ENCODE results near the gene ZIC5. TPM values are rescaled to one million over a fixed set of nuclear protein-coding genes. Genes with fewer than 3 reads are reported as not detected.

The ZIC5 gene
- total and polyA plus RNA-seq, 4 donors, result not detected

DNA sequence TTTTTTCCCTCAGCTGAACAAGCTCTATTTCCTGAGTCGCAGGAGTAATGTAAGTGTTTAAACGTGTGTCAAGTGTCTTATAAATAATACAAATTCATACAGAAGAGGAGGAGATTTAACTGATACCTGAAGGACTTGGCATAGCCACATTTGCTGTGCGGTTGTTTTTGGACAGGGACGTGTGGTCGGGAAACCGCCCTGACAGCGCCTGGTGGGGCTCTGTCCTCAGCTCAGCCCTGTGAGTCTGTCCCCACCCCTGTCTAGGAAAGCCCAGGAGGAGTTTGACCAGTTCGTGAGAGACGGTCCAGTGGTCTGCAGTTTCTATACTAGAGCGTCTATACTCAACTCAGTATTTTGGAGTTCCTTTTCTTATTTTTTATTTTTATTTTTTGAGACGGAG lies 26.7 kb upstream of the ZIC5 start:
- Histone ChIP-seq H3K36me3 (ENCODE audit: control insufficient read depth in 4 of 4, insufficient read depth in 4 of 4, low read length in 4 of 4) (no peaks in the 10 kb centered on the region), H3K27me3 (ENCODE audit: control insufficient read depth in 3 of 3, insufficient read depth in 3 of 3, low read length in 2 of 3) (peaks cover 4 to 78% (median 63%) of the 10 kb centered on the region in 3 donors), H3K4me3 (no peak overlapping the region), H3K9me3 (ENCODE audit: control insufficient read depth in 4 of 4, insufficient read depth in 3 of 4, low read length in 3 of 4) (peaks cover 0 to 10% (median 1%) of the 10 kb centered on the region in 4 donors), H3K9ac (ENCODE audit: insufficient read depth in 1 of 2, low read length in 2 of 2) (no peak overlapping the region), H3K4me1 (ENCODE audit: control insufficient read depth in 5 of 5, insufficient read depth in 5 of 5, low read length in 5 of 5) (peaks cover 0 to 4% (median 0%) of the 10 kb centered on the region in 5 donors), H3K27ac (ENCODE audit: low read depth in 1 of 2, low read length in 1 of 2) (no peak overlapping the region)
- WGBS, 2 donors, result 78 to 83% methylated on average over 11 of the region's 11 CpGs
- DNase-seq, result no peak
- no peak for ATAC-seq (ENCODE audit: insufficient read depth, low FRiP score)
- TF ChIP-seq, protein P1, sequence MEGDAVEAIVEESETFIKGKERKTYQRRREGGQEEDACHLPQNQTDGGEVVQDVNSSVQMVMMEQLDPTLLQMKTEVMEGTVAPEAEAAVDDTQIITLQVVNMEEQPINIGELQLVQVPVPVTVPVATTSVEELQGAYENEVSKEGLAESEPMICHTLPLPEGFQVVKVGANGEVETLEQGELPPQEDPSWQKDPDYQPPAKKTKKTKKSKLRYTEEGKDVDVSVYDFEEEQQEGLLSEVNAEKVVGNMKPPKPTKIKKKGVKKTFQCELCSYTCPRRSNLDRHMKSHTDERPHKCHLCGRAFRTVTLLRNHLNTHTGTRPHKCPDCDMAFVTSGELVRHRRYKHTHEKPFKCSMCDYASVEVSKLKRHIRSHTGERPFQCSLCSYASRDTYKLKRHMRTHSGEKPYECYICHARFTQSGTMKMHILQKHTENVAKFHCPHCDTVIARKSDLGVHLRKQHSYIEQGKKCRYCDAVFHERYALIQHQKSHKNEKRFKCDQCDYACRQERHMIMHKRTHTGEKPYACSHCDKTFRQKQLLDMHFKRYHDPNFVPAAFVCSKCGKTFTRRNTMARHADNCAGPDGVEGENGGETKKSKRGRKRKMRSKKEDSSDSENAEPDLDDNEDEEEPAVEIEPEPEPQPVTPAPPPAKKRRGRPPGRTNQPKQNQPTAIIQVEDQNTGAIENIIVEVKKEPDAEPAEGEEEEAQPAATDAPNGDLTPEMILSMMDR (IDR thresholded peaks at IDR 0.05; ENCODE audit: control extremely low read depth, extremely low read depth), result no peak

DNA sequence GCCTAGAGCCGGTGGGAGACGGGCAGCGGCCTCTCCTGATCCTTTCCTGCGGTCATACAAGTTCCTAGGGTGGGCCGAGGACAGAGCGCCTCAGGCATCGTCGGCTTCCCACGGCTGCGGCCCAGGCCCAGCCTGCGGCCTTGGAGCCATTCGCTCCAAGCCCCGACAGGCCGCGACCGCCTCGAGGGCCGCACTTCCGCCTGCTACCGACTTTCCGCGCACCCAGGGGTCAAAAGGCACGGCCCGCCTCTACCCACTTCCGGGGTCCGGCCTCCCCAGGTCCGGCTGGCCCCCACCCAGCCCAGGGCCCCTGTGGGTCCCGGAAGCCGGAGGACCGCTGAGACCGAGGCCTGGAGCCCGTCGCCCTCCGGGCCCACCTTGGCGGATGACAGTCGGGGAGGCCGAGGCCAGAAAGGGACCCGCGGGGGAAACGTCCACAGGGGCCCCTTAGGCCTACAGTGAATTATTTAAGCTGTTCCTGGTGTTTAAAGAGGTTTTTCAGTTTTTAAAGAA lies 26.2 kb upstream of the ZIC5 start:
- peak; percentile 11 for ATAC-seq (ENCODE audit: insufficient read depth, low FRiP score)

DNA sequence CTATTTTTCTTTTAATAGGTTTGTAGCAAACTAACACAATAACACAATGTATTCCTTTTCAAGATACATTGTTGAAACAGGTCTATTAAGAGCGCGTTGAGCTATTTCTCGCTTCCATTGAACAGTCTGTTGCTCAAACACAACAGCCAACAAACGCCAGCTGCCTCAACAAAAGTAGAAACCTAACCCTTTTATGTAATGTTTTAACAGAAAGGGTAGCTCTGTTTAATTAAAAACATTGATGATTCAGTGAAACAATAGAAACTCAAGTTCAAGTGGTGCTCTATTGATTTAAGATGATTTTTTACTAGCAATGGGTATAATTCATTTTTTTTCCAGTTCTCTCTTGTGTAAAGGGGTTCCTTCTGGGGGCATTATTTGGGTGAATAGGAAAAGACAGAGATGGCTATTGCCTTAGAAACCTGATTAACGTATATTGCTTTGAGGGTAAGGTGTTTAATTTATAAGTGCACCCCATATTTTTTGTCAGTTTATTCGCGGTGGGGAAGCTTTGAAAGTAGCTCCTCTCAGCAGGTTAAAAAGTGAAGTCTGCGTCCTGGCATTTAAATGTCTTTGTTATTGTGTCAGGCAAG lies 24.9 kb upstream of the ZIC5 start:
- H3K36me3 ChIP-seq (ENCODE audit: control insufficient read depth in 4 of 4, insufficient read depth in 4 of 4, low read length in 4 of 4), result no peaks in the 10 kb centered on the region
- TF ChIP-seq, protein P1 (IDR thresholded peaks at IDR 0.05; ENCODE audit: control extremely low read depth, extremely low read depth), result no peak
- H3K4me1 ChIP-seq (ENCODE audit: control insufficient read depth in 5 of 5, insufficient read depth in 5 of 5, low read length in 5 of 5), result peaks cover 0 to 4% (median 0%) of the 10 kb centered on the region in 5 donors
- DNase-seq (no peak), ATAC-seq (ENCODE audit: insufficient read depth, low FRiP score) (no peak)
- H3K9ac ChIP-seq (ENCODE audit: insufficient read depth in 1 of 2, low read length in 2 of 2), result no peak overlapping the region
- 21 to 22% methylated on average over 8 of the region's 8 CpGs for WGBS, 2 donors
- no peak overlapping the region for H3K27ac ChIP-seq (ENCODE audit: low read depth in 1 of 2, low read length in 1 of 2)
- no peak overlapping the region for H3K4me3 ChIP-seq
- peaks cover 0 to 10% (median 1%) of the 10 kb centered on the region in 4 donors for H3K9me3 ChIP-seq (ENCODE audit: control insufficient read depth in 4 of 4, insufficient read depth in 3 of 4, low read length in 3 of 4)
- peaks cover 4 to 86% (median 80%) of the 10 kb centered on the region in 3 donors for H3K27me3 ChIP-seq (ENCODE audit: control insufficient read depth in 3 of 3, insufficient read depth in 3 of 3, low read length in 2 of 3)

More for the DNA sequence above, 26.2 kb upstream of the ZIC5 start:
- Histone ChIP-seq H3K27me3 (ENCODE audit: control insufficient read depth in 3 of 3, insufficient read depth in 3 of 3, low read length in 2 of 3) (peaks cover 4 to 83% (median 68%) of the 10 kb centered on the region in 3 donors), H3K27ac (ENCODE audit: low read depth in 1 of 2, low read length in 1 of 2) (no peak overlapping the region), H3K4me3 (no peak overlapping the region), H3K9ac (ENCODE audit: insufficient read depth in 1 of 2, low read length in 2 of 2) (no peak overlapping the region), H3K4me1 (ENCODE audit: control insufficient read depth in 5 of 5, insufficient read depth in 5 of 5, low read length in 5 of 5) (peaks cover 0 to 4% (median 0%) of the 10 kb centered on the region in 5 donors), H3K9me3 (ENCODE audit: control insufficient read depth in 4 of 4, insufficient read depth in 3 of 4, low read length in 3 of 4) (peaks cover 0 to 10% (median 1%) of the 10 kb centered on the region in 4 donors), H3K36me3 (ENCODE audit: control insufficient read depth in 4 of 4, insufficient read depth in 4 of 4, low read length in 4 of 4) (no peaks in the 10 kb centered on the region)
- DNase-seq, result peak in 1 of 3 donors; percentile 6
- WGBS, 2 donors, result 28 to 37% methylated on average over 39 to 40 of the region's 40 CpGs
- TF ChIP-seq, protein P1 (IDR thresholded peaks at IDR 0.05; ENCODE audit: control extremely low read depth, extremely low read depth), result no peak
